HepG2 (cell line): ENCODE data around the gene TENT5A. TPM values are rescaled to one million over a fixed set of nuclear protein-coding genes. Genes with fewer than 3 reads are reported as not detected.

Experiments
- CENPX ChIP-seq: sonication (generic); formaldehyde crosslinking; IDR thresholded peaks from 2 replicates; pipeline ENCODE4 v1.9.0; 2021; ENCODE audit warnings: mild to moderate bottlenecking, missing genetic modification reagents, moderate library complexity
- ELF1 ChIP-seq: sonication (generic); formaldehyde crosslinking; IDR thresholded peaks from 2 replicates; pipeline ENCODE4 v1.4.0; 2020; ENCODE audit warnings: missing genetic modification reagents
- KLF11 ChIP-seq: IDR thresholded peaks from 2 replicates; pipeline ENCODE4 v1.6.1; 2016; ENCODE audit warnings: missing compliant biosample characterization
- PATZ1 ChIP-seq: sonication (generic); formaldehyde crosslinking; IDR thresholded peaks from 2 replicates; pipeline ENCODE4 v1.4.0; 2020; ENCODE audit warnings: missing genetic modification reagents
- RXRB ChIP-seq: IDR thresholded peaks from 2 replicates; pipeline ENCODE4 v1.6.1; 2016; ENCODE audit warnings: borderline replicate concordance, missing genetic modification reagents, missing compliant biosample characterization
- SMYD3 ChIP-seq: sonication (generic); formaldehyde crosslinking; IDR thresholded peaks from 2 replicates; pipeline ENCODE4 v1.8.1; 2023; ENCODE audit warnings: mild to moderate bottlenecking, missing genetic modification reagents
- TEAD2 ChIP-seq: sonication (generic); formaldehyde crosslinking; IDR thresholded peaks from 2 replicates; pipeline ENCODE4 v1.9.0; 2021; ENCODE audit warnings: missing genetic modification reagents
- WIZ ChIP-seq: sonication (generic); formaldehyde crosslinking; IDR thresholded peaks from 2 replicates; pipeline ENCODE4 v1.5.1; 2020; ENCODE audit warnings: mild to moderate bottlenecking, missing genetic modification reagents
- ZBTB38 ChIP-seq: sonication (generic); formaldehyde crosslinking; IDR thresholded peaks from 2 replicates; pipeline ENCODE4 v1.5.1; 2020; ENCODE audit warnings: mild to moderate bottlenecking, missing genetic modification reagents
- ZNF207 ChIP-seq: fragments of 450-650 bp; IDR thresholded peaks from 2 replicates; pipeline ENCODE4 v1.6.1; 2016; ENCODE audit warnings: antibody characterized with exemption, borderline replicate concordance
- ZNF646 ChIP-seq: sonication (generic); formaldehyde crosslinking; IDR thresholded peaks from 2 replicates; pipeline ENCODE4 v1.9.0; 2021; ENCODE audit warnings: mild to moderate bottlenecking, missing genetic modification reagents
- polyA plus RNA-seq, 8 experiments: library from polyadenylated mRNA; depleted of rRNA in 3 of 8; stranded (reverse) in 7 of 8; unstranded in 1 of 8; fragments of >200 nt; fragmentation: Illumina TruSeq in 4 of 8; extraction: Trizol in 4 of 8; gene quantifications; 2 replicates each; pipeline versions ENCODE4 v1.2.1 to v1.2.3, GENCODE V29; 2011 to 2016; ENCODE audit warnings: low read depth in 4 of 8, missing spikeins in 1 of 8, mixed read lengths in 1 of 8; ENCODE audit not compliant: insufficient read depth in 1 of 8
- total RNA-seq, 5 experiments: library from RNA; depleted of rRNA; stranded (reverse); fragments of >200 nt; fragmentation: Illumina TruSeq; extraction: Trizol; gene quantifications; 2 replicates each; pipeline ENCODE4 v1.2.3, GENCODE V29; 2016; ENCODE audit warnings: low read depth in 1 of 5
- TF ChIP-seq, protein P1 (sequence below): sonication (generic); formaldehyde crosslinking; IDR thresholded peaks from 2 replicates; pipeline ENCODE4 v1.5.0; 2020; ENCODE audit warnings: mild to moderate bottlenecking, missing genetic modification reagents
- TF ChIP-seq, protein P2 (sequence below): sonication (generic); formaldehyde crosslinking; IDR thresholded peaks from 2 replicates; pipeline ENCODE4 v1.4.0; 2020; ENCODE audit warnings: missing genetic modification reagents, low read depth, mild to moderate bottlenecking, borderline replicate concordance

Gene TENT5A
- total and polyA plus RNA-seq, 2 of the 13 experiments (the other 11 are each of a cell fraction or from before 2014, with no cell fraction given), result 8.0 to 13.8 TPM

- TF ChIP-seq, protein P1, sequence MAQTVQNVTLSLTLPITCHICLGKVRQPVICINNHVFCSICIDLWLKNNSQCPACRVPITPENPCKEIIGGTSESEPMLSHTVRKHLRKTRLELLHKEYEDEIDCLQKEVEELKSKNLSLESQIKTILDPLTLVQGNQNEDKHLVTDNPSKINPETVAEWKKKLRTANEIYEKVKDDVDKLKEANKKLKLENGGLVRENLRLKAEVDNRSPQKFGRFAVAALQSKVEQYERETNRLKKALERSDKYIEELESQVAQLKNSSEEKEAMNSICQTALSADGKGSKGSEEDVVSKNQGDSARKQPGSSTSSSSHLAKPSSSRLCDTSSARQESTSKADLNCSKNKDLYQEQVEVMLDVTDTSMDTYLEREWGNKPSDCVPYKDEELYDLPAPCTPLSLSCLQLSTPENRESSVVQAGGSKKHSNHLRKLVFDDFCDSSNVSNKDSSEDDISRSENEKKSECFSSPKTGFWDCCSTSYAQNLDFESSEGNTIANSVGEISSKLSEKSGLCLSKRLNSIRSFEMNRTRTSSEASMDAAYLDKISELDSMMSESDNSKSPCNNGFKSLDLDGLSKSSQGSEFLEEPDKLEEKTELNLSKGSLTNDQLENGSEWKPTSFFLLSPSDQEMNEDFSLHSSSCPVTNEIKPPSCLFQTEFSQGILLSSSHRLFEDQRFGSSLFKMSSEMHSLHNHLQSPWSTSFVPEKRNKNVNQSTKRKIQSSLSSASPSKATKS (CRISPR knock-in tag), result no peak
- TF ChIP-seq ZNF207, result no peak
- no peak for TF ChIP-seq RXRB (CRISPR knock-in tag)
- peak; percentile 67; the same call in 1 of the 2 replicates for TF ChIP-seq WIZ
- TF ChIP-seq TEAD2, result no peak
- TF ChIP-seq, protein P2, sequence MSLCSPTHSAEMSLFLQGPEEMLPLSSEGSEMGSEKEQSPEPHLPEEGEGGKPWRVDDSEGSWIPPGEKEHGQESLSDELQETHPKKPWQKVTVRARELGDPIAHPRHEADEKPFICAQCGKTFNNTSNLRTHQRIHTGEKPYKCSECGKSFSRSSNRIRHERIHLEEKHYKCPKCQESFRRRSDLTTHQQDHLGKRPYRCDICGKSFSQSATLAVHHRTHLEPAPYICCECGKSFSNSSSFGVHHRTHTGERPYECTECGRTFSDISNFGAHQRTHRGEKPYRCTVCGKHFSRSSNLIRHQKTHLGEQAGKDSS (CRISPR knock-in tag), result no peak
- peak; percentile 9; the same call in 1 of the 2 replicates for TF ChIP-seq KLF11 (CRISPR knock-in tag)
- 0 out of 2 replicates have a peak, but pooled peaks have one; percentile 46 for TF ChIP-seq ZBTB38
- TF ChIP-seq ELF1, result peak; percentile 82
- no peak for TF ChIP-seq SMYD3
- TF ChIP-seq ZNF646 (CRISPR knock-in tag), result no peak
- TF ChIP-seq PATZ1, result peak; percentile 75; the same call in 1 of the 2 replicates
- TF ChIP-seq CENPX (CRISPR knock-in tag), result no peak
Observed at GRCh38 chr6:81752084-81752920, at the start of gene TENT5A (continued).
